PC-3 (cell line): ENCODE data around the gene PLSCR5. TPM values are rescaled to one million over a fixed set of nuclear protein-coding genes. Genes with fewer than 3 reads are reported as not detected.

Source experiments
- ATAC-seq: fragments of 200-7000 bp; cut with Tn5 transposase; 2 replicates; pipeline ENCODE4 v1.9.1; 2020; ENCODE audit warnings: mild to moderate bottlenecking, moderate library complexity
- BruUV-seq: library from RNA; stranded (reverse); fragments of 400-500 nt; replicated peaks from 2 replicates; lab custom pipeline; 2021; lab: Mats Ljungman, UMichigan
- CTCF ChIA-PET: fragments of 300-600 bp; sonication (Branson Sonifier 250); formaldehyde crosslinking; loops from one replicate; lab custom pipeline; 2022; ENCODE audit warnings: antibody characterized with exemption; lab: Charles Lee
- POLR2A ChIA-PET: fragments of 300-600 bp; sonication (Branson Sonifier 250); formaldehyde crosslinking; loops from one replicate; lab custom pipeline; 2022; ENCODE audit warnings: antibody characterized with exemption; ENCODE audit not compliant: unreplicated experiment; lab: Charles Lee
- DNase-seq: peaks from one replicate; pipeline ENCODE4 v3.0.0-alpha.2; 2015
- H2AFZ ChIP-seq: fragments of 300-600 bp; sonication (generic); 2 replicates; pipeline ENCODE4 v1.6.0; 2016; ENCODE audit warnings: antibody characterized with exemption, low read length
- H3F3A ChIP-seq: fragments of 300-600 bp; sonication (generic); one replicate; pipeline ENCODE4 v1.6.0; 2017; ENCODE audit warnings: antibody characterized with exemption, low read length, control low read depth, mild to moderate bottlenecking; ENCODE audit not compliant: unreplicated experiment
- H3K27ac ChIP-seq: fragments of 300-600 bp; sonication (generic); 2 replicates; pipeline ENCODE4 v1.5.1; 2016; ENCODE audit warnings: mild to moderate bottlenecking, low read length
- H3K27me3 ChIP-seq: fragments of 300-600 bp; sonication (generic); 2 replicates; pipeline ENCODE4 v1.6.1; 2016; ENCODE audit warnings: low read length, mixed read lengths
- H3K36me3 ChIP-seq: fragments of 300-600 bp; sonication (generic); 2 replicates; pipeline ENCODE4 v1.6.1; 2016; ENCODE audit warnings: low read depth, mixed run types, low read length, mixed read lengths
- H3K4me1 ChIP-seq: fragments of 300-600 bp; sonication (generic); 2 replicates; pipeline ENCODE4 v1.5.1; 2016; ENCODE audit warnings: low read length; ENCODE audit not compliant: insufficient read depth
- H3K4me2 ChIP-seq: fragments of 300-600 bp; sonication (generic); 2 replicates; pipeline ENCODE4 v1.6.0; 2016; ENCODE audit warnings: low read length
- H3K4me3 ChIP-seq: fragments of 300-600 bp; sonication (generic); 2 replicates; pipeline ENCODE4 v1.5.1; 2016; ENCODE audit warnings: mild to moderate bottlenecking, low read length, mixed read lengths
- H3K79me2 ChIP-seq: fragments of 300-600 bp; sonication (generic); 2 replicates; pipeline ENCODE4 v1.6.1; 2017; ENCODE audit warnings: low read length, mixed read lengths
- H3K9ac ChIP-seq: fragments of 300-600 bp; sonication (generic); 2 replicates; pipeline ENCODE4 v1.6.0; 2016; ENCODE audit warnings: mild to moderate bottlenecking, low read length
- H3K9me2 ChIP-seq: fragments of 300-600 bp; sonication (generic); replicated peaks from 2 replicates; pipeline ENCODE4 v1.6.1; 2016; ENCODE audit warnings: mixed run types, low read length, mixed read lengths
- H3K9me3 ChIP-seq: fragments of 300-600 bp; sonication (generic); 2 replicates; pipeline ENCODE4 v1.6.1; 2016; ENCODE audit warnings: low read length, mixed read lengths
- H4K20me1 ChIP-seq: fragments of 300-600 bp; sonication (generic); 2 replicates; pipeline ENCODE4 v1.6.1; 2016; ENCODE audit warnings: low read length, mixed read lengths
- CTCF ChIP-seq: fragments of 300-600 bp; sonication (generic); conservative IDR thresholded peaks from 2 replicates; pipeline ENCODE4 v1.5.1; 2017; ENCODE audit warnings: antibody characterized with exemption, low read depth, mild to moderate bottlenecking, low read length
- EZH2 ChIP-seq: fragments of 300-600 bp; sonication (generic); IDR thresholded peaks from one replicate; pipeline ENCODE4 v1.6.1; 2017; ENCODE audit warnings: antibody characterized with exemption, mild to moderate bottlenecking, low read length; ENCODE audit not compliant: unreplicated experiment
- EZH2phosphoT487 ChIP-seq: fragments of 300-600 bp; sonication (generic); IDR thresholded peaks from 2 replicates; pipeline ENCODE4 v1.6.1; 2018; ENCODE audit warnings: mild to moderate bottlenecking, antibody characterized with exemption, low read length, borderline replicate concordance
- intact Hi-C: fragments of 100-400 bp; cut with micrococcal nuclease; formaldehyde crosslinking; loops from 2 replicates; pipeline ENCODE4 v1.9.0; 2023
- total RNA-seq: library from RNA; depleted of rRNA; stranded (reverse); fragments of >200 nt; gene quantifications from 2 replicates; pipeline ENCODE4 v1.2.3, GENCODE V29; 2014

PLSCR5 gene
- total RNA-seq, 1 experiment from 2014 or later: not detected

- ChIA-PET CTCF (interaction anchor here (0.6 kb wide), 2 partner anchors 38 to 163 kb away, joined by 3 to 4 read pairs; no protein-coding TSS in a partner anchor), POLR2A (interaction anchor here (0.6 to 1.3 kb wide), 13 partner anchors 9 to 1697 kb away, joined by 3 to 8 read pairs (median 4); partner anchors contain the start of gene PLSCR2)
- TF ChIP-seq EZH2: no peak
- TF ChIP-seq CTCF: no peak
- H3K9me3 ChIP-seq: no peaks in the 10 kb centered on the region
- no peaks in the 10 kb centered on the region for H3F3A ChIP-seq
- peak within 1 kb of the TSS; percentile 93 for H3K4me2 ChIP-seq
- peak within 1 kb of the TSS; percentile 89 for H3K27ac ChIP-seq
- H3K4me3 ChIP-seq: peak within 1 kb of the TSS; percentile 92
- BruUV-seq: no TSS peak
- H4K20me1 ChIP-seq: peaks cover 23% of the 10 kb centered on the region
- DNase-seq: peak; percentile 98
- intact Hi-C loops: loop anchor here (1.0 to 5.0 kb wide), 3 partner anchors 38 to 168 kb away; partner anchors contain the start of gene PLSCR2
- no peaks in the 10 kb centered on the region for H3K27me3 ChIP-seq
- no peaks in the 10 kb centered on the region for H3K36me3 ChIP-seq
- peaks cover 32% of the 10 kb centered on the region for H3K4me1 ChIP-seq
- no peaks in the 10 kb centered on the region for H3K9me2 ChIP-seq
- peak within 1 kb of the TSS; percentile 96 for H3K9ac ChIP-seq
- peak; percentile 84 for ATAC-seq
- peak within 1 kb of the TSS; percentile 76 for H2AFZ ChIP-seq
- peaks cover 58% of the 10 kb centered on the region for H3K79me2 ChIP-seq
These were observed 60.9 kb downstream of the PLSCR5 start, which contains the start of gene PLSCR1 for GRCh38 chr3:146544002-146544928. PLSCR1 (minus strand) TSS chr3:146544607; CDS start chr3:146536552, 8,055 bp downstream.

- BruUV-seq: TSS peak; percentile 32
- no peaks in the 10 kb centered on the region for H3K9me3 ChIP-seq
- peaks cover 23% of the 10 kb centered on the region for H4K20me1 ChIP-seq
- peaks cover 32% of the 10 kb centered on the region for H3K4me1 ChIP-seq
- CTCF ChIA-PET: no interaction called here
- H3K79me2 ChIP-seq: peaks cover 60% of the 10 kb centered on the region
- H3K9ac ChIP-seq: peak overlapping the region; percentile 96
- DNase-seq: no peak
- H3K4me2 ChIP-seq: peak overlapping the region; percentile 93
- no peaks in the 10 kb centered on the region for H3F3A ChIP-seq
- H2AFZ ChIP-seq: peak overlapping the region; percentile 76
- intact Hi-C loops: loop anchor here (1.0 to 5.0 kb wide), 3 partner anchors 37 to 169 kb away; partner anchors contain the start of gene PLSCR2
- no peaks in the 10 kb centered on the region for H3K9me2 ChIP-seq
- no peak for TF ChIP-seq CTCF
- no peak for TF ChIP-seq EZH2phosphoT487
- no peak for TF ChIP-seq EZH2
- H3K27ac ChIP-seq: peak overlapping the region; percentile 89
- H3K36me3 ChIP-seq: no peaks in the 10 kb centered on the region
- peak; percentile 9 for ATAC-seq
- no peaks in the 10 kb centered on the region for H3K27me3 ChIP-seq
- POLR2A ChIA-PET: interaction anchor here (0.6 to 1.3 kb wide), 2 partner anchors 12 to 75 kb away, joined by 3 to 6 read pairs; partner anchors contain the start of gene PLSCR2
- H3K4me3 ChIP-seq: peak overlapping the region; percentile 92
These were observed 61.6 kb downstream of the PLSCR5 start for GRCh38 chr3:146543461-146544001.
